Gastroesophageal sphincter (tissue), 3 donors: ENCODE measurements around the gene LMOD1.

Experiments used
- POLR2A ChIP-seq, 2 donors: fragments of 450-650 bp; IDR thresholded peaks; one replicate each; pipeline ENCODE4 v1.6.1; 2017; ENCODE audit warnings: antibody characterized with exemption in 2 of 2, mild to moderate bottlenecking in 2 of 2, moderate library complexity in 1 of 2
- TF ChIP-seq, protein P1 (sequence below), 4 experiments: fragments of 200-600 bp in 2 of 4; fragments of 450-650 bp in 2 of 4; sonication (generic) in 1 of 4; IDR thresholded peaks; one replicate each; pipeline ENCODE4 v1.5.1; 2017 to 2019; ENCODE audit warnings: antibody characterized with exemption in 4 of 4, mild to moderate bottlenecking in 2 of 4, moderate library complexity in 2 of 4

DNA sequence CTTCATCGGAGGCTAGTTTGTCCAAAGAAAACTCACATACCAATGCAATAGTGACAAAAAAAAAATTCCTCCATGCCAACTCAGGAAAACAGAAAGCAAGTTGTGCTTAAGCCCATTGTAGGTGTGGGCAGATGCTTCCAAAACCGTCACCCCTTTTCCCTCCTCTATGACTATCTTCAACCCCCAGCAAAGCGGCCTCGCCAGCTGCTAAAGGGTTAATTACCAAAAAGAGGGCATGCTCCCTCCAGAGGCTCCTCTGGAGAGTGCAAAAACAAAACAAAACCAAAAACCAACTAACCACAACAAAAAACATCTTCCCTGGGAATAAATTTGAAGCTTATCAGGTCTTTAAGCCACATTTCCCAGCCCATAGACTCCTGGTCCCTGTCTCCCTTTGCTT, 1.2 kb downstream of the LMOD1 start:
- TF ChIP-seq, protein P1, sequence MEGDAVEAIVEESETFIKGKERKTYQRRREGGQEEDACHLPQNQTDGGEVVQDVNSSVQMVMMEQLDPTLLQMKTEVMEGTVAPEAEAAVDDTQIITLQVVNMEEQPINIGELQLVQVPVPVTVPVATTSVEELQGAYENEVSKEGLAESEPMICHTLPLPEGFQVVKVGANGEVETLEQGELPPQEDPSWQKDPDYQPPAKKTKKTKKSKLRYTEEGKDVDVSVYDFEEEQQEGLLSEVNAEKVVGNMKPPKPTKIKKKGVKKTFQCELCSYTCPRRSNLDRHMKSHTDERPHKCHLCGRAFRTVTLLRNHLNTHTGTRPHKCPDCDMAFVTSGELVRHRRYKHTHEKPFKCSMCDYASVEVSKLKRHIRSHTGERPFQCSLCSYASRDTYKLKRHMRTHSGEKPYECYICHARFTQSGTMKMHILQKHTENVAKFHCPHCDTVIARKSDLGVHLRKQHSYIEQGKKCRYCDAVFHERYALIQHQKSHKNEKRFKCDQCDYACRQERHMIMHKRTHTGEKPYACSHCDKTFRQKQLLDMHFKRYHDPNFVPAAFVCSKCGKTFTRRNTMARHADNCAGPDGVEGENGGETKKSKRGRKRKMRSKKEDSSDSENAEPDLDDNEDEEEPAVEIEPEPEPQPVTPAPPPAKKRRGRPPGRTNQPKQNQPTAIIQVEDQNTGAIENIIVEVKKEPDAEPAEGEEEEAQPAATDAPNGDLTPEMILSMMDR (IDR thresholded peaks at IDR 0.05), result peak; percentile 25 to 71 (median 56)
- peak; percentile 19 to 21 for TF ChIP-seq POLR2A (IDR thresholded peaks at IDR 0.05)
